Measurements from ENCODE around the gene ATP6V1B1. TPM values are rescaled to one million over a fixed set of nuclear protein-coding genes. Genes with fewer than 3 reads are reported as not detected.

ATP6V1B1 gene
- total RNA-seq, 1 donor from 2014 or later, result 3.7 TPM

DNA sequence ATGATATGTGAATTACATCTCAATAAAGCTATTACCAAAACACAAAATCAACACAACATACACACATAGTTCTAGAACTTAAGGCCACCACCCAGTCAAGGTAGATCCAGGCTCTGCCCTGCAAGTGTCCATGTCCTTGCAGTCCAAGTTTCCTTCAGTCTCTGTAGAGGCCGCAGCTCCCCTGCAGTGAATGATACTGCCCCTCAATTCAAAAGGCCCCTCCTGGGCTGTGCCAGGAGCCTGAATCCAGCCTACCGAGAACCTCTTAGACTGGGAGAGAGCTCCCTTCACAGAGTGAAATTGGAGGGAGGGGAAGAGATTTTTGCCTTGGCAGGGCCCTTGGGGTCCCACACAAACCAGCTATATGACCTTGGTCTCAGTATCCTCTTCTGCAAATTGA, 42.5 kb upstream of the ATP6V1B1 start:
- H3K27me3 Mint-ChIP-seq (ENCODE audit: low read depth), result peaks cover 76% of the 10 kb centered on the region
- H3K9me3 Mint-ChIP-seq (ENCODE audit: low read depth), result no peaks in the 10 kb centered on the region
- no peak overlapping the region for H3K27ac Mint-ChIP-seq (ENCODE audit: unreplicated experiment)
- peaks cover 12% of the 10 kb centered on the region for H3K4me1 Mint-ChIP-seq (ENCODE audit: low read depth)
- H3K4me3 Mint-ChIP-seq (ENCODE audit: unreplicated experiment), result no peak overlapping the region
- no peaks in the 10 kb centered on the region for H3K36me3 Mint-ChIP-seq (ENCODE audit: low read depth)
- TF ChIP-seq, protein P1, sequence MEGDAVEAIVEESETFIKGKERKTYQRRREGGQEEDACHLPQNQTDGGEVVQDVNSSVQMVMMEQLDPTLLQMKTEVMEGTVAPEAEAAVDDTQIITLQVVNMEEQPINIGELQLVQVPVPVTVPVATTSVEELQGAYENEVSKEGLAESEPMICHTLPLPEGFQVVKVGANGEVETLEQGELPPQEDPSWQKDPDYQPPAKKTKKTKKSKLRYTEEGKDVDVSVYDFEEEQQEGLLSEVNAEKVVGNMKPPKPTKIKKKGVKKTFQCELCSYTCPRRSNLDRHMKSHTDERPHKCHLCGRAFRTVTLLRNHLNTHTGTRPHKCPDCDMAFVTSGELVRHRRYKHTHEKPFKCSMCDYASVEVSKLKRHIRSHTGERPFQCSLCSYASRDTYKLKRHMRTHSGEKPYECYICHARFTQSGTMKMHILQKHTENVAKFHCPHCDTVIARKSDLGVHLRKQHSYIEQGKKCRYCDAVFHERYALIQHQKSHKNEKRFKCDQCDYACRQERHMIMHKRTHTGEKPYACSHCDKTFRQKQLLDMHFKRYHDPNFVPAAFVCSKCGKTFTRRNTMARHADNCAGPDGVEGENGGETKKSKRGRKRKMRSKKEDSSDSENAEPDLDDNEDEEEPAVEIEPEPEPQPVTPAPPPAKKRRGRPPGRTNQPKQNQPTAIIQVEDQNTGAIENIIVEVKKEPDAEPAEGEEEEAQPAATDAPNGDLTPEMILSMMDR (IDR thresholded peaks at IDR 0.05), result no peak
- no peak for DNase-seq (ENCODE audit: low spot score)

DNA sequence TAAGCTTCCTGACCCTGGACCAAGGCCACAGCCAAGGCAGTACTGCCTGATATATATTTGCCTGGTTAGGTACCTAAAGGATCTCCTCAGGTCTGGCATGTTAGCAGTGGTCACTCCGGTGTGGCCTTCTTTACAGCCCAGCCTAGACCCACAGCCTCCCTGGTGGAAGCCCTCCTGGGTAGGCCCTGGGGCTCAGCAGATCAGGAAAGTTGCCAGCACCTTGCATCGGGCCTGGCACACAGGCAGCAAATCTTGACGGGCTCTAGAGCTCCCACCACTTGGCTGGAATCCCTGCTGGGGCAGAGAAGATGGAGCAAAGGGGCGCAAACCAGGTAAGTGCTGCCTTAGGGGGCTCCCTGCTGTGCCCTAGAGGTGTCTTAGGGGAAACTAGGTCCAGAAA, 40.9 kb upstream of the ATP6V1B1 start:
- Mint-ChIP-seq H3K36me3 (ENCODE audit: low read depth) (no peaks in the 10 kb centered on the region), H3K4me1 (ENCODE audit: low read depth) (no peaks in the 10 kb centered on the region), H3K27me3 (ENCODE audit: low read depth) (peaks cover 78% of the 10 kb centered on the region), H3K4me3 (ENCODE audit: unreplicated experiment) (no peak overlapping the region), H3K9me3 (ENCODE audit: low read depth) (no peaks in the 10 kb centered on the region), H3K27ac (ENCODE audit: unreplicated experiment) (no peak overlapping the region)
- DNase-seq (ENCODE audit: low spot score), result no peak
- TF ChIP-seq, protein P1 (IDR thresholded peaks at IDR 0.05), result no peak

DNA sequence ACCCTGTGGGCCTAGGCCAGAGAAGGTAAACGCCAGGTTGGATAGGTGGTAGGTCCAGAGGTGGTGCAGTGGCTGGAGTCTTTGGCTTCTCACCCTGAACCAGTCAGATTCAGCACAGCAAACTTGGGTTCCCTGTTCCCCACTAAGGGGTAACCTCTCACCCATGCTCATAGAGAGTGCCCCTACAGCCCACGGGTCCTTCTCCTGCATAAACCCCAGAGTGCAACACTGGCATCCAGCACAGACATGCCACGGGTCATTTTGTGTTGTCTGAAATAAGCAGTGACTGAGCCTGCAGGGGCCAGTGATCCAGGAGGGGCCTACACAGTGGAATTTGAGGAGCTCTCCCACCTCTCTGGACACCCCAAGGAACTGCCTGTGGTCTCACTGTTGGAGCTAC, 40.5 kb upstream of the ATP6V1B1 start:
- DNase-seq (ENCODE audit: low spot score), result no peak
- Mint-ChIP-seq H3K27ac (ENCODE audit: unreplicated experiment) (no peak overlapping the region), H3K4me3 (ENCODE audit: unreplicated experiment) (no peak overlapping the region), H3K27me3 (ENCODE audit: low read depth) (peaks cover 80% of the 10 kb centered on the region), H3K36me3 (ENCODE audit: low read depth) (no peaks in the 10 kb centered on the region), H3K9me3 (ENCODE audit: low read depth) (no peaks in the 10 kb centered on the region), H3K4me1 (ENCODE audit: low read depth) (peaks cover 3% of the 10 kb centered on the region)
- TF ChIP-seq, protein P1 (IDR thresholded peaks at IDR 0.05), result no peak

DNA sequence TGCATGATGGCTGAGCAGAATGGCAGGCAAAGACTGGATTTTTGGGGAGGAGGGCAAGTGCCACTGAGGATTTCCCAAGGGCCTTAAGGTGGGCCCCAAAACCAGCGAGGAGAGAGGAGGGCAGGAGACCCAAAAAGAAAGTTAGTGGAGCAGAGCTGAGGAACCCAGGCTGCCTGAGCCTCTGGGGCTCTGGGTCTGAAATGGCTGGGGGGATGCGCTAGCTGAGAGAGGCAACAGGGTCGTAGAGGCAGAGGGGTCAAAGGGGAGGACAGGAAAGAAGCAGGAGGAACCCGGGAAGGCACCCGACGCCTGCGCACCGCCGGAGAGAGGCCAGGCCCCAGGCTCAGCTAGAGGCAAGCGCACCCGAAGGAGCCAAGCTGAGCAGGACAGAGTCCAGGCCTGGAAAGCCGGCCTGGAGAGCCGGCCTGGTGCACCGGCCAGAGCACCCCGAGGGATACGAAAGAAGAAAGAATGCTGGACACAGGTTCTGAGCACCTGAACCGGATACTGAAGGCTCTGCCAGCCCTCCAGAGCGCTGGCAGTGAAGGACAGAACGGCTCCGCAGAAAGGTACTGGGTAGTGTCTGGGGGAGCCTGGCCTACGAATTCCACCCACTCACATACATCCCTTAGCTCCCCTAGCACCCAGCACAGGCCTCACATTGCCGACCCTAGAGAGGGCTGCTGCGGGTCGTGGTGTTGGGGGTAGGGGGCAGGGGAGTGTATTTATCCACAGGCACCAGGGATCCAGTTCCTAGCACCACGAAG, 39.5 kb upstream of the ATP6V1B1 start:
- H3K36me3 Mint-ChIP-seq (ENCODE audit: low read depth), result no peaks in the 10 kb centered on the region
- no peaks in the 10 kb centered on the region for H3K9me3 Mint-ChIP-seq (ENCODE audit: low read depth)
- H3K4me1 Mint-ChIP-seq (ENCODE audit: low read depth), result peaks cover 3% of the 10 kb centered on the region
- H3K27ac Mint-ChIP-seq (ENCODE audit: unreplicated experiment), result no peak overlapping the region
- H3K27me3 Mint-ChIP-seq (ENCODE audit: low read depth), result peaks cover 71% of the 10 kb centered on the region
- TF ChIP-seq, protein P1 (IDR thresholded peaks at IDR 0.05), result no peak
- DNase-seq (ENCODE audit: low spot score), result no peak
- H3K4me3 Mint-ChIP-seq (ENCODE audit: unreplicated experiment), result no peak overlapping the region

DNA sequence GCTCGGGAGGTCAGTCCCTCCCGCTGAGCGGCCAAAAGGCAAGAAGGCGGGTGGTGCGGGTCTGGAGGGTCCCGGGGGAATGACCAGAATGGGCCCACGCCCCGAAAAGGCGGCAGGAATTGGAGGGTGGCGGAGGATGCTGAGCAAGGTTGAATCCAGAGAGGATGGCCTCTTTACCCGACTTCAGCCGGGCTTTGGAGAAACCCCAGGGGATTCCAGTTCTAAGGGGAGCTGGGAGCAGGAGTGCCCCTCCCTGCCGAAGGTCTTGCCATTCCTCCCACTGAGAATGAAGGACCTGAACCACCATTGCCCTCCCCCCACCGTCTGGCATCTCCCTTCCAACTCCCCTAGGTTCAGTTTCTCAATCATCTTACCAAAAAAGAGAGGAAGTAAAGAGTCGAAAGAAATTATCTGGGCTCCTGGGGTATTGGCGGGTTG, 38.9 kb upstream of the ATP6V1B1 start:
- DNase-seq (ENCODE audit: low spot score), result no peak
- no peak overlapping the region for H3K4me3 Mint-ChIP-seq (ENCODE audit: unreplicated experiment)

More for the DNA sequence above, 38.9 kb upstream of the ATP6V1B1 start:
- Mint-ChIP-seq H3K4me1 (ENCODE audit: low read depth) (peaks cover 3% of the 10 kb centered on the region), H3K36me3 (ENCODE audit: low read depth) (no peaks in the 10 kb centered on the region), H3K27me3 (ENCODE audit: low read depth) (peaks cover 67% of the 10 kb centered on the region), H3K9me3 (ENCODE audit: low read depth) (no peaks in the 10 kb centered on the region), H3K27ac (ENCODE audit: unreplicated experiment) (no peak overlapping the region)
- TF ChIP-seq, protein P1 (IDR thresholded peaks at IDR 0.05), result no peak

All from chondrocyte (in vitro differentiated cells).